ENCODE results near the gene C10orf88.

The C10orf88 gene, protein sequence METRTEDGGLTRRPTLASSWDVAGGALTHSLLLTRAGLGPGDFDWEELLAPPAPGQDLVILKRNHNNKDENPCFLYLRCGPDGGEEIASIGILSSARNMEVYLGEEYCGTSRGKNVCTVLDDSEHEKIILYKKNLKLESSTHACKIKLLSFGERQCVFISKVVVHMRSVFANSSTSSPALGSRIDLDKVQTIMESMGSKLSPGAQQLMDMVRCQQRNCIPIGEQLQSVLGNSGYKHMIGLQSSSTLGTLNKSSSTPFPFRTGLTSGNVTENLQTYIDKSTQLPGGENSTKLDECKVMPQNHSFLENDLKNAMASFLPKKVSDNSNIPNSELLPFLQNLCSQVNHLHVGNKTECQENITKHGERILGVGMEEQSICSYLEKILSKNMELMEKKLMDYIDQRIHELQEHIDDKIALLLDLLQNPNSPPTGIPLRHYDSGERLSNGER

DNA sequence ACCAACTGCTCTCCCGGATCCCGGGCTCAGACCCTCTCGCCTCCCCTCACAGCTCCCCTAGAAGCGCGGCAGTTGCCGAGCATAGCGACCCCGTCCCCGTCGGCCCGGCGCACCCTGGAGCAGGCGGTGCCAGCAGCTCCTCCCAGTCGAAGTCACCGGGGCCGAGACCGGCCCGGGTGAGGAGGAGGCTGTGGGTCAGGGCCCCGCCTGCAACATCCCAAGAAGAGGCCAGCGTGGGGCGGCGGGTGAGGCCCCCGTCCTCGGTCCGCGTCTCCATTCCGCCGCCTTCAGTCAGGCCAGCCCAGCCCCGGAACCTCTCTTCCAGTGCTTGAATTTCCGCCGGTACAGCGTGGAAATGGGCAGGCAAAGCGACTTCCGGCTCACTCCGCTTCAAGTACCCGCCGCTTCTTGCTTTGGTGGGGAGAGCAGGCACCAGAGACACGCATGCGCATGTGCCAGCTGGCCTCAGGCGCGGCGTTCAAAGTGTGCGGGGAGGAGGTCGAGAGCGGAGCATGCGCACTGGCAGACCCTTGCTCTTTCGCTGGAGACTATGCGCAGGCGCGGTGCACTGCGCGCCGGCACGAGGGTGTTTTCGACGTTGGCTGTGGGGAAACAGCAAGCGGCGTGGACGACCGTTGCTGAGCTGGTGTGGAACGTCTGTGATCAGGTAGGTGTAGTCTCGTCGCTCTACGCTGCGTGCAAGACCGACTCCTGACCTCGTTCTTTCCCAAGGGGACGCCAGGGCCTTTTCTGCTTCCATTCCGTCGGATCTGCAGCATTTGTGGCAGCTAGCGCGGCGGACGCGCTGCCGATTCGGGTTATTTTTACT lies at the start of gene C10orf88:
Gene C10orf88 (minus strand): TSS at position 326 of the 829 bp plus-strand sequence. CDS start 49 bp downstream, at position 277.
- DNase-seq = peak; percentile 95

- no peak for DNase-seq
These were observed 47.3 kb upstream of the C10orf88 start for GRCh38 chr10:123001370-123001769.

DNA sequence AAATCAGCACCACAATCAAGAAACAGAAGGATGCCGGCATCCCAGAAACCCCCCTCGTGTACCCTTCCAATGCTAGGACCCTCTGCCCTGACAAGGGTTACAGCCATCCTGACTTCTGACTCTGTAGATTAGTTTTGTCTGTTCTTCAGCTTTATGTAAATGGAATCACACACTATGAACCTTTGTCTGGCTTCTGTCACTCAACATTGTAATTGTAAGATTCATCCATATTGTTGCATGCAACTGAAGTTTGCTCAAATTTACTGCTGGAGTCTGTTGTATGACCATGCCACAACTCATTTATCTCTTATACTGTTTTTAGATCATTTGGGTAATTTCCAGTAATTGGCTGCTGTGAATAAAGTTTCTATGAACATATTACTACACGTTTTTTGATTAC lies 46.1 kb upstream of the C10orf88 start:
- no peak for DNase-seq

- DNase-seq = no peak
These were observed 45.3 kb upstream of the C10orf88 start for GRCh38 chr10:122999347-122999746.

DNA sequence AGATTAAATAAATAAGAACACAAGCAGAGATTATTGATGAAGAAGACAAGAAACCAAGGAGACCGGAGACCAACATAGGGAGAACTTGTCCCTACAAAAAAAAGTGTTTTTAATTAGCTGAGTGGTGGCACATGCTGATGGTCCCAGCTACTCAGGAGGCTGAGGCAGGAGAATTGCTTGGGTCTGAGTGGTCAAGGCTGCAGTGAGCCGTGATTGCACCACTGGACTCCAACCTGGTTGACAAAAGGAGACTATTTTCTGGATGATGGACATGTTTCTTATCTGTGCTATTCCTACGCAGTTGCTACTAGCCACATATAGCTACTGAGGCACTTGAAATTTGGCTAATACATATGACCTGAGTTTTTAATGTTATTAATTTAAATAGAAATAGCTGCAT lies 44.9 kb upstream of the C10orf88 start:
- no peak for DNase-seq

DNA sequence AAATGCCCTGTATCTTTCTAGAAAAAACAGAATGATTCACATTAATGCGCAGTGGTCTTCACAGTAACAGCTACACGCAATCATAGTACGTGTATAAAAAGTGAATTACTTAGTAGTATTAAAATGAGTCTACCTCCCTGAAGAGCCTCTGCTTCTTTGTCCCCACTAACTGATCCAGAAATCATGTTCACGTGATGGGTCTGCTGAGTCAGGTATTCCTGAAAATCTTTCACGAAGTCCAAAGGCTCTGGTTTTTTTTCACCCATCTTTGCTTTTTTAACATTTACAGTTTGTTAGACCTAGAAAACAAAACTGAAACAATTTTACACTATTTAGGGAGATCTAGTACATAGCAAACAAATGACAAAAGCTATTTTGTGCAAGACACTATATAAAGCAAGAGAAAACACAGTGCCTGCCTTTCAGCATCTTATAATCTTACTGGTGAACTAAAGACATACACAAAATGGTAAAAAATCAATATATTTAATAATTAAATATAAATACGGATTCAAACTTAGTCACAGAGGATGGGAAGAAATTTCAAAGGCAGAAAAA lies 44.4 kb upstream of the C10orf88 start:
- no peak for DNase-seq

- no peak for DNase-seq
These were observed 43.8 kb upstream of the C10orf88 start for GRCh38 chr10:122997864-122998263.

GRCh38 chr10:122995936-122996335 lies 41.9 kb upstream of the C10orf88 start:
- DNase-seq = no peak

DNA sequence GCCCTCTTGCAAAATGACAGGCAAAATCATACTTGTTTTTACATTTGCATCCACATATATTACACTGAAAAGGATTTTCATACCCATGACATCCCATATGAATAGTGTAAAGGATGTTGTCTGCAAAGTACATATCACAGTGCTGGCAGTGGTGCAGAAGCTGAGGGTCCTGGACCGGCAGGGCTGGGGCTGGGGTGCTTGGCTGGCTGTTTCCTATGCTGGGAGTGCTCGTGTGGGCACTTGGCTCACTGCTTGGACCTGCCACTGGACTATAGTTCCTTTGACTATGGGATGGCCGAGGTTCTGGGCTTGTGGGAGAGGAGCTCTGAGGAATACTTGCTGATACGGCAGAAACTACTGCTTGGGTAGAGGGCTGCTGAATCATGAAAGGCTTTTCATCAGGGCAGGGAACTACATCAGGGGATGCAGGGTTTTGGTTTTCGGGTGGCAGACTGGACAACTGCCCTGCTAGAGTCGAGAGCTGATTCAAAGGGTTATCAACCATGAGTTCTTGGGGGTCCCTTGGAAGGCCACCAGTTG lies 39.8 kb upstream of the C10orf88 start:
- DNase-seq = no peak

- DNase-seq = no peak
These were observed 38.1 kb upstream of the C10orf88 start for GRCh38 chr10:122992031-122992585.

GRCh38 chr10:122990278-122990677 lies 36.3 kb upstream of the C10orf88 start:
- DNase-seq = no peak

DNA sequence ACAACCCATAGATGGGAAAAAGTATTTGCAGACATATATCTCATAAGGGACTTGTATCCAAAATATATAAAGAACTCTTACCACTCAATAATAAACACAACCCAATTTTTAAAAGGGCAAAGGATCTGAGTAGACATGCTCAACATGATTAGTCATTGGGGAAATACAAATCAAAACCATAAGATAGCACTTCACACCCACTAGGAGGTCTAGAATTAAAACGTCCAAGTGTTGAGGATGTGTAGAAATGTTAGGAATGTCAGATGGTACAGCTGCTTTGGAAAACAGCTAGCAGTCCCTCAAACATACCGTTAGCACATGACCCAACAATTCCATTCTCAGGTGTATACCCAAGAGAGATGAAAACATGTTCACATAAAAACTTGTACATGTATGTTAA lies 34.5 kb upstream of the C10orf88 start:
- DNase-seq = no peak

GRCh38 chr10:122986335-122986734 lies 32.3 kb upstream of the C10orf88 start:
- DNase-seq = no peak

DNA sequence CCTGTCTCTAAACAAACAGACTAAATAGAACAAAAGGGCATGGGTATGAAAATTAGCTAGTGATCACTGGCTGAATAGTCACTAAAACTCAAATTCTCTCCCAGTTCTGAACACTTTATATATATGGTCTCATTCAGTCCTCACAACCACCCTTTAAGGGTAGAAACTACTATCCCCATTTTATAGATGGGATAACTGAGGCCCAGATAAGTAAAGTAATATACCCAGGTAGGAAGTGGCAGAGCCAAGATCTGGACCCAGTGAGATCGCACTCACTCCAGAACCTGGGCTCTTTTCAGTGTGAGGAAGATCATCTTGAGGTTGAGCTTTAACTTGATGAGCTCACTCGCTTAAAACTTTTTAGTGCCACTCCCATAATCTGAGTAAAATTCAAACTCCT lies 30.7 kb upstream of the C10orf88 start:
- no peak for DNase-seq

DNA sequence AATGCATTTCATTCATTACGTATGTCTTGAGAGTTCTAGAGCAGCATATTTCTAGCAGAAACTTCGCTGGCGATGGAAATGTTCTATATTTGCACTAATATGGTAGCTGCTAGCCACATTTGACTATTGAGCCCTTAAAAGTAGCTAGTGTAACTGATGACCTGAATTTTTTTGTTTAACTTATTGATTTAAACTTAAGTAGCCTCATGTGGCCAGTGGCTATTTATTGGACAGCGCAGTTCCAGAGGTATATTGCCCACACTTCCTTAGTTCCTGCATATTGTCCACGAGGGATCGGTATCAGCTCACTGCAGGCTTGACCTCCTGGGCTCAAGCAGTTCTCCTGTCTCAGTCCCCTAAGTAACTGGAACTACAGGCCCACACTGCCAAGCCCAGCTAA lies 29.9 kb upstream of the C10orf88 start:
- no peak for DNase-seq

GRCh38 chr10:122981066-122981464 lies 27.0 kb upstream of the C10orf88 start:
- DNase-seq = no peak

- peak; percentile 86 for DNase-seq
These were observed 26.4 kb upstream of the C10orf88 start, which contains the start of gene PSTK for GRCh38 chr10:122980209-122981065. TSS of gene PSTK (plus strand) at chr10:122980401. CDS start at chr10:122980480, 79 bp downstream.

GRCh38 chr10:122974543-122975064 lies 20.6 kb upstream of the C10orf88 start:
- DNase-seq = no peak

DNA sequence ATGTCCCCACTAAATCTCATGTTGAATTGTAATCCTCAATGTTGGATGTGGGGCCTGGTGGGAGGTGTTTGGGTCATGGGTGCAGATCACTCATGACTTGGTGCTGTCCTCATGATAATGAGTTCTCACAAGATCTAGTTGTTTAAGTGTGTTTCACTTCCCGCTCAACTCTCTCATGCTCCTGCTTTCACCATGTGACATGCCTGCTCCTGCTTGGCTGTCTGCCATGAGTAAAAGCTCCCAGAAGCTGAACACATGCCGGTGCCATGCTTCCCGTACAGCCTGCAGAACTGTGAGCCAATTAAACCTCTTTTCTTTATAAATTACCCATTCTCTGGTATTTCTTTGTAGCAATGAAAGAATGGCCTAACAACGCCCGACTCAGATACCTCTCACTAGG lies 20.0 kb upstream of the C10orf88 start:
- DNase-seq = no peak

- no peak for DNase-seq
These were observed 14.7 kb upstream of the C10orf88 start for GRCh38 chr10:122968698-122969097.

DNA sequence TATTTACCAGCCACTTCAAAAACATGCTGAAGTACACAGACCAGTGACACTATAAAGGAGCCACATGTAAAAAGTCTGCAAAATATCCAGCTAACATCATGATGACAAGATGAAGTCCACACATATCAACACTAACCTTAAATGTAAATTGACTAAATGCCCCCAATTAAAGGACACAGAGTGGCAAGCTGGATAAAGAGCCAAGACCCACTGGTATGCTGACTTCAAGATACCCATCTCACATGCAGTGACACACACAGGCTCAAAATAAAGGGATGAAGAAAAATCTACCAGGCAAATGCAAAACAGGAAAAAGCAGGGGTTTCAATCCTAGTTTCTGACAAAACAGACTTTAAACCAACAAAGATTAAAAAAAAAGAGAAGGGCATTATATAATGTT lies 12.9 kb upstream of the C10orf88 start:
- no peak for DNase-seq

DNA sequence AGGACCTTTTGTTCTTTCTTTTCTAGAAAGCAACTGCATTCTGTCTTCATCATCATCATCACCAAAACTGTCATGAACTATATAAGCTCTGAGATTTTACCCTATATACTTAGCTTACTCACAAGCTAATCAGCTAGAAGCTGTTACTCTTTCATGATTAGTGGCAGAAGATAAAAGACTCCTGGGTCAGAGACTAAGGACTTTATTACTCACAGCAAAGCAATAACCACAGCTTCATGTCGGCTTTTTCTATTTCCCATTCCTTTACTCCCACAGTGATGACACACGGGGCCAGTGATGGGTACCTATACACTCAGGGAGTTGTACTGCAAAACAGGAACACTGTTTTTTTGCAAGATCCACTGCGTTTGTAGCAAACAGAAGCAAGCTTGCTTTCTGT lies 8.4 kb upstream of the C10orf88 start:
- DNase-seq = no peak

Measured in stimulated activated CD4-positive, alpha-beta T cell treated with anti-CD3 and anti-CD28 coated beads, Interleukin-12 subunit alpha, Interleukin-12 subunit beta, amount 100 ng/mL, for 4 hours (primary cell).